HG03439 (cell line): ENCODE data around the gene DAAM1.

Experiments used
- ATAC-seq: cut with Tn5 transposase; IDR thresholded peaks from one replicate; pipeline ENCODE4 v1.9.1; 2021; ENCODE audit warnings: mild to moderate bottlenecking, moderate library complexity; ENCODE audit not compliant: unreplicated experiment

Gene DAAM1

GRCh38 chr14:59215757-59216156 is 27.3 kb downstream of the DAAM1 start:
- ATAC-seq = no peak

- ATAC-seq = no peak
Measured at GRCh38 chr14:59217011-59217410, 28.5 kb downstream of the DAAM1 start.

DNA sequence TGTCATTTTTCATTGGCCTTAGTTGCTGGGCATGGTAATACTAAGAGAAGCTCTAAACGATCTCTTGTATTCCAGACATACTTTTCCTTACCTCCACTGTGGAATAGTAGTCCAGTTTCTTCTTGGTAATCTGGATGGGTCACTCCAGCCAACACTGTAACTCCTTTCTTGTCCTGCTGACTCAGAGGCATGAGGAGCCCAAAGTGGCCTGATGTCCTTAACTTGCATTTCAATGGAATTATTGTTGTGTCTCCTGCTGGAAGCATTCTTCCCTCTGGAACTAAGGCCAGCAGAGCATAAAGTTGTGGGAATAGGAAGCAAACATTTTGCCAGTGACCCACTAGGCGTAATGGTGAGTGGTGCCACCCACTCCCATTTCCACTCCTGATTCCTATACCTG is 33.1 kb downstream of the DAAM1 start:
- no peak for ATAC-seq

GRCh38 chr14:59224341-59224740 is 35.9 kb downstream of the DAAM1 start:
- no peak for ATAC-seq

DNA sequence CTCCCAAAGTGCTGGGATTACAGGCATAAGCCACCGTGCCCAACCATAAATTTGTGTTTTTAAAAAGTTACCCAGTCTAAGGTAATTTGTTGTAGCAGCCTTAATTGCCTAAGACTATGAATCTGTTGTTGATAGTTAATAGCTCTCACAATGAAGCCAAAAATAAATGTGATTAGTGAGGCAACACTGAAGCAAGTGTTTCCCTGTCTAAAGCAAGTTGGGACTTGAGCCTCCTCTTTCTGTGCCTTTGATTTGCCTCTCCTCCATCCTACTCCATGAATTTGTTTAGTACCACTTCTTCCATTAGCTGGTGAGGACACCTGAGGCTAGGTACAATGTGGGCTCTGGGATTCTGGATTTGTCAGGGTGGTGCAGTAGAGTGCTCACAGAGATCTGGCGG is 36.8 kb downstream of the DAAM1 start:
- ATAC-seq = no peak

GRCh38 chr14:59228421-59228820 is 40.0 kb downstream of the DAAM1 start:
- no peak for ATAC-seq

- ATAC-seq = no peak
Measured at GRCh38 chr14:59229653-59230406, 41.4 kb downstream of the DAAM1 start.

DNA sequence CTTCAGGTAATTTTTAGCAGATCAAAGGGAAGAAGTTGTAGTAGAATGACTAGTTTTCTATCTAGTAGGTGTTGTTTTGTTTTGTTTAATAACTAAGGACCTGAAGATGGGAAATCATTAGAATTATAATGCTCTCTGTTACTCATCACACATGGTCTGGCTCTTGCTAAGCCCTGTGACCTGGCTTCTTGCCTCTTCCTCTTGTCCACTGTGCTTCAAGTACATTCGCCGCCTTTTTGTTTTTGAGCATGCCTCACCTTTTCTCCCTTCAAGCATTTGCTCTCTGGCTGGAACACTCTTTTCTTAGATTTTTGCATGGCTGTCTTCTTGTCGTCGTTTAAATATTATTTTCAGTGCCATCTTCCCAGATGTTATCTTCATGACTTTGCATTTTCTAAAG is 47.7 kb downstream of the DAAM1 start:
- ATAC-seq = no peak

DNA sequence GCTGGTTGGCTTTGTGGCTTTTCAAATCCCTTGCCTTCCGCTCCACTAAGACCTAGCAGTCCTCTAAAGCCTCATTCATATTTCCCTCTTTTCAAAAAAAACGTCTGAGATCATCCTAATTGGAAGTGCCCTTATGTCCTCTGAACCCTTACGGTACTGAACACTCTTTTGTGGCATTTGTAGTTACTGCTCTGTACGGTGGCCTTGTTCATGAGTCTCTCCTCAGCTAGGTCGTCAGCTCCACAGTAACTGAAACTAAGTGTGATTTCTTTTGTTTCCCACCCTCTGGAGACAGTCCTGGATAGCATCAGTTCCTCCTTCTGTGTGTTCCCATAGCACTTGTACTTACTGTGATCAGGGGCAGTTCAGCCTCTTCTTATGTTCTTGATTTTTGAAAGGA is 49.7 kb downstream of the DAAM1 start:
- ATAC-seq = no peak

- ATAC-seq = no peak
Measured at GRCh38 chr14:59239022-59239421, 50.6 kb downstream of the DAAM1 start.

- no peak for ATAC-seq
Measured at GRCh38 chr14:59240356-59240755, 51.9 kb downstream of the DAAM1 start.

GRCh38 chr14:59241121-59241520 is 52.7 kb downstream of the DAAM1 start:
- ATAC-seq = no peak

DNA sequence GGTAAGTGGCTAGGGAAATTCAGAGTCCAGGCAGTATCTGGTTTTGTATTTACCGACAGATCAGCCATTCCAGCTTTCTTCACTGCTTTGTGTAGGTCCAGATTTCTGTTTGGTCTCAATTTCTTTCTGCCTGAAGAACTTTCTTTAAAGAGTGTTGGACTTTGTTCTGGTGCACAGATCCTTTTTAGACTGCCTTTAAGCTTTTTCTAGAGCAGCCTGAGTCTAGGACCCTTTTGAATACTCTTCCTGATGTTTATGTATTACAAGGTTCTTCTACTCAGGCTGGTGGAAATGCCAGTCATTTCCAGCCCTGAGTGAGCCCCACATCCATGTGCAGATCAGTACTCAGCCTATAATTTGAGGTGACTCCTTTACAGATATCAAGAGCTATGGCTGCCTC is 54.7 kb downstream of the DAAM1 start:
- no peak for ATAC-seq

DNA sequence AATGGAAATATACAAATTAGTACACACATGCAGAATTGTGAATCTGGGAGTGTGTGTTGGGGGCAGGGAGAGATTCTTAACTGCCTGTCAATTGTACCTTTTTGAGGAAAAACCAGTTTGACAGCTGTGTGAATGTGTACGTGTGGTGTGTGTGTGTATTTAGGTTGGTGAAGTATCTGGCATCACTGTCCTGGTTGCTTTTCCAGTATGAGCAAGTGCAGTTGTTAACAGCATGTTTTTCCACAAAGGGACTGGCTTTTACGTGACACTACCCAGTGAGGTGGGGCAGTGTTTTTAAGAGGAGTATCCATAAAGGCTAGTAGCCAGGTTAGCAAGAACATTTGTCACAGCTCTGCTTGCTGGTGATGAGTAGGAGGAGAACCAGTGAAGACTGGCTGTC is 56.1 kb downstream of the DAAM1 start:
- ATAC-seq = no peak

DNA sequence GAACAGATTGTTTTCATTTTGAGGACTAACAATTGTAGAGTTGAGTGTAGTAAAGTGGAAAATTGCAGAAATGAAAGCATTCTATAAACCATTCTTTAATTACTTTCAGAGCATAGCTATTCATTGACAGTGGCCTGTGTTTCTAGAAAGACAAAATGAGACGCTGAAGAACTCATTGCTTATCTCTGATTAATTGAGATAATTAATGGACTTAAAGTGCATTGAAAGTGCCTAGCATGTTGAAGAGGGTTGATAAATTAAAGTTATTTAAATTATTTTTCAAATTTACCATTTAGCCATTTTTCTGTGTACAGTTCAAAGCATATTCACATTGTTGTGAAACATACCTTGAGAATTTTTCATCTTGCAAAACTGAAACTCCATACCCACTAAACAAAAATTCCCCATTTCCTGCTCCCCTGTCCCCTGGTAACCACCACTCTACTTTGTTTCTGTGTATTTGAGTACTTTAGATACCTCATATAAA is 57.4 kb downstream of the DAAM1 start:
- peak; percentile 63 for ATAC-seq

DNA sequence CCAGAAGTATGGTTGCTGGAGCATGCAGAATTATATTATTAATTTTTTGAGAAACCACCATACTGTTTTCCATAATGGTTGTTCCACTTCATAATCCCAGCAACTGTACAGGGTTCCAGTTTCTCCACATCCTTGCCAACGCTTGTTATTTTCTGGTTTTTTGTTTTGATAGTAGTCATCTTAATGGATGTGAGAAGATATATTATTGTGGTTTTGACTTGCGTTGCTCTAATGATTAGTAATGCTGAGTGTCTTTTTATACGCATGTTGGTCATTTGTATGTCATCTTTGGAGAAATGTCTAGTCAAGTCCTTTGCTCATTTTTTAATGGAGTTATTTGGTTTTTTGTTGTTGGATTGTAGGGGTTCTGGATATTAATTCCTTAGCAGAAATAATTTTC is 58.1 kb downstream of the DAAM1 start:
- no peak for ATAC-seq

DNA sequence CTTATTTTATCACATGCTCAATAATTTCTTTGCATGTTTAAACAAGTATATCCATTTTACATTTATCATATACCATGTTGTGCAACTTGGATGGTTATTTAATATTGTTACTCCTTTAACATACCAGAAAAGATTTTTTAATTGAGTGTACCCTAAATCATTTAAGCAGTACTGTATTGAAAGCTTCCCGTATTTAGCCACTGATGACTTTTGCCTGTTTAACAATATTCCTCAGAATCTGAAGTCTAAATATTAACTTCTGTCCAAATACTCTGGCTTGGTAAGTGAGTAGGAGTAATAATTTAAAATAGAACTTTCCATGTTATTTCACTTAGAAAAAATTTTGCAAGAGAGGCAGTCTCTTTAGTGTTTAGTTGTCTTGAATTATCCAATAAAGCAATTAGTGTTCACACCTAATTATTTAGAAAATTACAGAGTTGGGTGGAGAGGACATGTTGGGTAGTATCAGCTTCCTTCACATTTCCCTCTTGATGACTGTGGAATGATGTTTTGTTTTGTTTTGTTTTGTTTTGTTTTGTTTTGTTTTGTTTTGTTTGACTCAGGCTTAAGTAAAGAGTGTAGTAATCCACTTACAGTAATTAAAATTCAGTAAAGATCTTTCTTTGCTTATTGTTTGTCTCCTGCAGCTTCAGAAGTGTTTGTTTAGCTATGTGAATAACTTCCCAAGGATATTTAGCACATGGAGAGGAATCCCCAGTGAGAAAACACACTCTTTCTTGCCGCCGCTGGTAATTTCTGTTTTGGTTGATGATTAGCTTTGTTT is 59.5 kb downstream of the DAAM1 start:
- no peak for ATAC-seq

GRCh38 chr14:59249029-59249428 is 60.6 kb downstream of the DAAM1 start:
- no peak for ATAC-seq

DNA sequence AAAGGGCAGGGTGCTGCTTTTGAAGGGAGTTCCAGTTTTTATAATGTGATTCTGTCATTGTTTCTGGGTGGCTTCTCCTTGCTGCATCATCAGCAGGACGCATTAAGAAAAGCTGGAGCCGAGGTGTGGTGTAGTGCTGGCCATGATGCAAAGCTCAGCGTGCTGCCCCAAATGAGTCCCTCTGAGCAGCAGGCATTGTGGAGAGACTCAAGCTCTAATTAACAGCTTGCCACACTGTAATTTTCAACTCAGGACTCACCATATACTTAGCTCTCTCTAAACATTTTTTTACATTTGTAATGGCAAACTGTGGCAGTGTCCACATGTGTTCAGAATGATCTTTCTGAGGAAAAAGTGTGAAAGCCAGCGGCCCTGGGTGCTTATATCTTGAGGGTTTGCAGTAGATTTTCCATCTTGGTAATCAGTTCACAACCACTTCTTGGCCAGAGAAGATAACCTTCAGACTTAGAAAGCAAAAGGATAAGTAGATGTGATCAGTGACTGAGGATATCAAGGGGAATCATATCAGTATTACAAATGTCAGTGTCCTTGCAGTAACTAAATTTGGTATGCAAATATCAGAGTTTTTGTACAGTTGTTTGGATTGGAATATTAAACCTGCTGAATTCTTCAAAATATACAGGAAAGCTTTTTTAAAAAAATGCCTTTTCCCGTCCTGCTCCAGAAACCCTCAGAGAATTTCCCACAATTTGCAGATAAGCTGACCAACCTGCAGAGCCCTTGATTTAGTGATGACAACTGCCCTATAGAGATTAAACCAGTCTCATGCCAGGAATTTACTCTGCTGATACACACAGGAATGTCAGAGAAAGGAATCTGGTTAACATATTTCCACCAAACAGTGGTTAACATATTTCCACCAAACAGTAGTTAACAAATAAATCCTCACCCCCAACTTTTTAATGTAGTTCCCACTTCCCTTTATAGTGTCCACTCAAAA is 63.6 kb downstream of the DAAM1 start:
- ATAC-seq = no peak

GRCh38 chr14:59252772-59253500 is 64.5 kb downstream of the DAAM1 start:
- ATAC-seq = no peak
